ENCODE results near the gene CEP131. TPM values are rescaled to one million over a fixed set of nuclear protein-coding genes. Genes with fewer than 3 reads are reported as not detected.

Gene CEP131
- total and polyA plus RNA-seq, 2 of the 4 experiments (the other 2 are of a cell fraction), result 4.8 to 9.6 TPM

GRCh38 chr17:81186203-81186602 is 36.6 kb downstream of the CEP131 start:
- H2BK15ac ChIP-seq (ENCODE audit: low read depth, low read length), result no peak overlapping the region
- no peak overlapping the region for H2BK5ac ChIP-seq (ENCODE audit: low read depth, low read length, poor library complexity, severe bottlenecking)
- DNase-seq, result no peak
- ATAC-seq (ENCODE audit: low read depth), result no peak
- no peak overlapping the region for H3K27ac ChIP-seq (ENCODE audit: insufficient read depth, low read length)
- no peak overlapping the region for H3K56ac ChIP-seq (ENCODE audit: extremely low read depth, insufficient read depth, low read length)
- ChIA-PET POLR2A (ENCODE audit: unreplicated experiment) (no interaction called here), CTCF (no interaction called here)
- no peak overlapping the region for H3K4ac ChIP-seq (ENCODE audit: low read depth, low read length)
- intact Hi-C loops (cut with micrococcal nuclease) (no loop called here), in situ Hi-C loops (cut with MboI; ENCODE audit: low sequenced_read_pairs) (no loop called here), dilution Hi-C loops (cut with HindIII; ENCODE audit: low sequenced_read_pairs, unreplicated experiment) (no loop called here)
- TF ChIP-seq ELK1 (IDR thresholded peaks at IDR 0.05; ENCODE audit: borderline replicate concordance, low read depth, low read length) (no peak), MAZ (IDR thresholded peaks at IDR 0.05; ENCODE audit: borderline replicate concordance, low read depth, low read length) (no peak), SMC3 (IDR thresholded peaks at IDR 0.05; ENCODE audit: low read depth, low read length) (no peak), NFE2L2 (IDR thresholded peaks at IDR 0.05; ENCODE audit: low read depth, low read length) (no peak), RAD21 (IDR thresholded peaks at IDR 0.05; ENCODE audit: low read length) (no peak), CEBPB (IDR thresholded peaks at IDR 0.05; ENCODE audit: low read depth, low read length) (no peak), BHLHE40 (IDR thresholded peaks at IDR 0.05; ENCODE audit: low read depth, low read length) (no peak), RCOR1 (IDR thresholded peaks at IDR 0.05; ENCODE audit: insufficient replicate concordance, low read length) (no peak), CHD1 (IDR thresholded peaks at IDR 0.05; ENCODE audit: low read depth, low read length) (no peak), FOS (IDR thresholded peaks at IDR 0.05; ENCODE audit: low read depth, low read length) (no peak), MXI1 (IDR thresholded peaks at IDR 0.05; ENCODE audit: borderline replicate concordance, low read depth, low read length) (no peak), RFX5 (IDR thresholded peaks at IDR 0.05; ENCODE audit: low read depth, low read length) (no peak), POLR2A (IDR thresholded peaks at IDR 0.05; ENCODE audit: low read depth, low read length) (no peak), MAFK (IDR thresholded peaks at IDR 0.05; ENCODE audit: low read depth, low read length) (no peak)
- TF ChIP-seq, protein P1, sequence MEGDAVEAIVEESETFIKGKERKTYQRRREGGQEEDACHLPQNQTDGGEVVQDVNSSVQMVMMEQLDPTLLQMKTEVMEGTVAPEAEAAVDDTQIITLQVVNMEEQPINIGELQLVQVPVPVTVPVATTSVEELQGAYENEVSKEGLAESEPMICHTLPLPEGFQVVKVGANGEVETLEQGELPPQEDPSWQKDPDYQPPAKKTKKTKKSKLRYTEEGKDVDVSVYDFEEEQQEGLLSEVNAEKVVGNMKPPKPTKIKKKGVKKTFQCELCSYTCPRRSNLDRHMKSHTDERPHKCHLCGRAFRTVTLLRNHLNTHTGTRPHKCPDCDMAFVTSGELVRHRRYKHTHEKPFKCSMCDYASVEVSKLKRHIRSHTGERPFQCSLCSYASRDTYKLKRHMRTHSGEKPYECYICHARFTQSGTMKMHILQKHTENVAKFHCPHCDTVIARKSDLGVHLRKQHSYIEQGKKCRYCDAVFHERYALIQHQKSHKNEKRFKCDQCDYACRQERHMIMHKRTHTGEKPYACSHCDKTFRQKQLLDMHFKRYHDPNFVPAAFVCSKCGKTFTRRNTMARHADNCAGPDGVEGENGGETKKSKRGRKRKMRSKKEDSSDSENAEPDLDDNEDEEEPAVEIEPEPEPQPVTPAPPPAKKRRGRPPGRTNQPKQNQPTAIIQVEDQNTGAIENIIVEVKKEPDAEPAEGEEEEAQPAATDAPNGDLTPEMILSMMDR (conservative IDR thresholded peaks at IDR 0.05; ENCODE audit: low read depth, low read length), result no peak
- TF ChIP-seq, protein P2, sequence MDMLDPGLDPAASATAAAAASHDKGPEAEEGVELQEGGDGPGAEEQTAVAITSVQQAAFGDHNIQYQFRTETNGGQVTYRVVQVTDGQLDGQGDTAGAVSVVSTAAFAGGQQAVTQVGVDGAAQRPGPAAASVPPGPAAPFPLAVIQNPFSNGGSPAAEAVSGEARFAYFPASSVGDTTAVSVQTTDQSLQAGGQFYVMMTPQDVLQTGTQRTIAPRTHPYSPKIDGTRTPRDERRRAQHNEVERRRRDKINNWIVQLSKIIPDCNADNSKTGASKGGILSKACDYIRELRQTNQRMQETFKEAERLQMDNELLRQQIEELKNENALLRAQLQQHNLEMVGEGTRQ (IDR thresholded peaks at IDR 0.05; ENCODE audit: low read depth, low read length), result no peak
- WGBS, 2 experiments (ENCODE audit: extremely low coverage in 2 of 2, insufficient read length in 1 of 2), result 100% methylated on average over 1 of the region's 7 CpGs; no CpG with 5 or more reads in 1 of the 2 experiments
- no peak overlapping the region for H2BK120ac ChIP-seq (ENCODE audit: low read depth, low read length)
- H3K18ac ChIP-seq (ENCODE audit: low read depth, low read length), result no peak overlapping the region
- H3K23ac ChIP-seq (ENCODE audit: low read depth, low read length), result no peak overlapping the region
- H4K5ac ChIP-seq (ENCODE audit: low read depth, low read length), result no peak overlapping the region
- no peak overlapping the region for H2BK20ac ChIP-seq (ENCODE audit: low read depth, low read length)
- H2AK9ac ChIP-seq (replicated peaks; ENCODE audit: low read depth, low read length, poor library complexity), result no peak overlapping the region
- no peak overlapping the region for H3K9ac ChIP-seq (ENCODE audit: low read depth, low read length)
- H2AFZ ChIP-seq (replicated peaks; ENCODE audit: low read length, poor library complexity), result no peak overlapping the region
- H3K4me3 ChIP-seq (ENCODE audit: insufficient read depth, low read depth, low read length), result no peak overlapping the region
- no peaks in the 10 kb centered on the region for H3K79me1 ChIP-seq (ENCODE audit: low read depth in 1 of 2, low read length in 2 of 2)
- BruUV-seq (replicated peaks), result no TSS peak
- H4K20me1 ChIP-seq (ENCODE audit: insufficient read depth, low read length), result no peaks in the 10 kb centered on the region
- H3K14ac ChIP-seq (replicated peaks; ENCODE audit: low read depth, low read length), result no peak overlapping the region
- no peak overlapping the region for H3K4me2 ChIP-seq (ENCODE audit: low read depth, low read length)
- H3K9me3 ChIP-seq (ENCODE audit: control insufficient read depth, insufficient read depth, low read length), result no peaks in the 10 kb centered on the region
- H4K91ac ChIP-seq (ENCODE audit: insufficient read depth, low read depth, low read length), result no peak overlapping the region
- peaks cover 6% of the 10 kb centered on the region; the same call in 1 of the 2 replicates for H3K36me3 ChIP-seq (ENCODE audit: control insufficient read depth, insufficient read depth, low read length)
- no peak overlapping the region for H2AK5ac ChIP-seq (ENCODE audit: low read depth, low read length)
- H3K27me3 ChIP-seq (ENCODE audit: control insufficient read depth, insufficient read depth, low read length), result peaks cover 6% of the 10 kb centered on the region; the same call in 1 of the 2 replicates
- no peaks in the 10 kb centered on the region for H3K4me1 ChIP-seq (ENCODE audit: control insufficient read depth, insufficient read depth, low read length)
- H3K9me1 ChIP-seq (ENCODE audit: insufficient read depth, low read length), result no peaks in the 10 kb centered on the region
- no peak overlapping the region for H4K8ac ChIP-seq (ENCODE audit: low read depth in 2 of 2, low read length in 2 of 2)

All from IMR-90 (cell line).